Measurements from ENCODE around the gene MROH7.

MROH7 gene

DNA sequence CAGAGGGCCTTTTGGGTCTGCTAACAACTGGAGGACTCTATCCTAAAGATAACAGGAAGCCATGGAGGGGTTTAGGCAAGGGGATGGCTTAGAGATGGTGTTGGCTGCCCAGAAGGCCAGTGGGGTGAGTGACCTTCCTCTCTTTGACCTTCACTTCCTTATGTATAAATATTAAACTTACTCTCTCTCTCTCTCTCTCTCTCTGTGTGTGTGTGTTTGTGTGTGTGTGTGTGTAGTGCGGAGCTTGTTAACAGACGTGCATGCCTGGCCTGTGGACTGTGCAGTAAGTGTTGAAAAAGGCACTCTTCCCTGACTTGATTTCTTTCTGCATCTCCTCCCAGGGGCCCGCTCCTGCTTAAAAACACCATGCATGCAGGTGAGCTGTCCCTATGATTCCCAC is 10.0 kb downstream of the MROH7 start:
- DNase-seq: no peak

DNA sequence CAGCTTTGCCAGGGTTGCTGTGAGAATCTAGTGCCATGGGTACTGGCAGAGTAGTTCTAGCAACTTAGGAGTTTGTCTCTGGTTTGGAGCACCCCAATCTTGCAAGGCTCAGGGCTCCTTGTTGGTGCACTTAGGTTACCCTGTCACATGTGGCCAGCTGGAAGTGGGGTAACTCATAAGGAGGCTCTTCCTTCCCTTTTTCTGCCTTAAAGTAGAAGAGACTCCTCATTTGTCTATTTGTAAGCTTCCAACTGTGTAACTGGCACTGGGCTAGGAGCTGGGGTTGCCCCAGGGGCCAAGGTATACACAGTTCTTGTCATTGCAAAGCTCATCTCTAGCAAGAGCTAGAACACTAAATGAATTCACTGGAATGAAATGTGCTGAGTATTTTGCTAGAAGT is 10.6 kb downstream of the MROH7 start:
- no peak for DNase-seq

DNA sequence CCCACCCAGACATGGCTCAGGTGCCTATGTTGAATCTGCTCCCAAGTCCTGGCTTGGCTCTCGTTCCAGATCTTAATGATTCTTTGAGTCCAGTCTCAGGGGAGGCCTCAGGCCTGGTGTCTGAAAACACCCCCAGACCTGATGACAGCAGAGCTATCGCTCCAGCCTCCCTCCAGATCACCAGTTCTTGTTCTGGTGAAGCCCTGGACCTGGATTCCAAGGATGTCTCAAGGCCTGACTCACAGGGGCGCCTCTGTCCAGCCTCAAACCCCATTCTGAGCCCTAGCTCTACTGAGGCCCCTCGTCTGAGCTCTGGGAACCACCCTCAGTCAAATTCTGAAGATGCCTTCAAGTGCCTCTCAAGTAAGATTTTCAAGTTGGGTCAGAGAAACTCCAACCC is 11.4 kb downstream of the MROH7 start:
- DNase-seq: no peak

DNA sequence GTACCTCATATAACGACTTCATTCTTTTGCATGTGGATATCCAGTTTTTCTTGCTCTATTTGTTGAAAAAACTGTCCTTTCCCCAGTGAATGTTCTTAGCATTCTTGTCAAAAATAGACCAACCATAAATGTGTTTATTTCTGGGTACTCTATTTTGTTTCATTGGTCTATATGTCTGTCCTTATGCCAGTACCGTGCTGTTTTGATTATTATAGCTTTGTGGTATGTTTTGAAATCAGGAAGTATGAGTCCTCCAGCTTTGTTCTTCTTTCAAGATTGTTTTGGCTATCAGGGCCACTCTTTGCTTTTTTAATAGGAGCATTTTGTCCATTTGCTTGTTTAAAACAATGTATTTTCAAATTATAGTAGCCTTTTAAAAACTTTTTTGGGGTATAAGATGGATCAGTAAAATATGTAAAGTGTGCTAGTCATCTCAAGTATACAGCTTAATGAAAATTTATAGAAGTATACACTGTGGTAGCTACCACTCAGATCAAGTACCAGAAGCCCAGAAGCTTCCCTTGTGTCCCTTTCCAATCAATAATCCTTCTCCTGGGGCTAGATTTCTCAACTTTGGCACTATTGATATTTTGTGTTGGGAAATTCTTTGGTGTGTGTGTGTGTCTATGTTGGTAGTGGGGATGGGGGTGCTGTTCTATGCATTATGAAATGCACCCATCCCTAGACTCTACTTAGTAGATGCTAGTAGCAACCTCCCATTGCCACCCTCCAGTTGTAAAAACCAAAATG is 16.8 kb downstream of the MROH7 start:
- DNase-seq: no peak

DNA sequence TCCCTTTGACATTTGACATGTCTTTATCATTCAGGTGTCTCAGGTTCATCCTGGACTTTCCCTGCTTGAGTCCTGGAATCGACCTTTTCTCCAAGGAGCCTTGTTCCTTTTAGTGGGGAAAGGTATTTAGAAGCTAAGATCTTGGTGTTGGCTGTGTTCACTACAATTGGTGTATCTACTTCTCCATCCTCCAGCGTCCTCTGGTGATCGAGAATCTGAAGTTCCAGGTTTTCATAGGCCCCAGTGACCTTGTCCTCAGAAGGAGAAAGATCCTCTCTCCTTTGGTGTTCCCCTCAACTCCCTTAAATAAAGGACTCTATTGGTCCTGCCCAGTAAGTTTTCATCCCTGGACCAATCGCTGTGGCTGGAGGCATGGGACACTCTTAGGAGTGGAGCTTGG is 22.1 kb downstream of the MROH7 start:
- DNase-seq: no peak

DNA sequence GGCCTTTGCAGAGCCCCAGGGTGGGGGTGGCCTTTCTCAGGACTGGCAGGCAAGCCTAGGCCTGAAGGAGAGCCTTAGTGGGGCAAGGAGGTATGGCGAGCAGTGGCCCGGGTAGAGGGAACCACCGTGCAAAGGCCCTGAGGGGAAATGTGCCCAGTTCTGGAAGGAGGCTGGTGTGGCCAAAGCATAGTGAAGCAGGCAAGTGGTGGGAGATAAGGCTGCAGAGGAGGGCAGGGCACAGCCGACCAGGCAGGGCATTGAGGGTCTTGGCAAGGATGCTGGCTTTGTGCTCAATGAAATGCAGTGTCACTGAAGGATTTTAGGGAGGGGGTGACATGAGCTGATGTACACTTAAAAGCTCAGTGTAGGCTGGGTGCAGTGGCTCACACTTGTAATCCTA is 22.8 kb downstream of the MROH7 start:
- DNase-seq: no peak

DNA sequence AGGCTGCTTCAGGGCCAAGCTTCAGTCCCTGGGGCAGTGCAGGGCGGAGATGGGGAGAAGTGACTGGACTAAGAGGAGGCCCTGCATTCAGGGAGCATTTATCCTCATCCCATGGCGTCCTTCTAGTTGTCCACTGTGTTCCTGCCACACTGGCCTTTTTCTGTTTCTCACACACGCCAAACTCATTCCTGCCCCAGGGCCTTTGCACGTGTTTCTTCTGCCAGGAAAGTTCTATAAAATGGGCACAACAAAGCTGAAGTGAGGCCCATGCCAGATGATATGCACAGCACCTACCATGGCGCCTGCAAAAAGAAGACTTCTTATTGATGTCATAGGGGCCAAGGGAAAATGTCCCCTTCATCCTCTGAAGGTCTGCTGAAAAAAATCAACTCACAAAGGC is 24.3 kb downstream of the MROH7 start:
- DNase-seq: no peak

DNA sequence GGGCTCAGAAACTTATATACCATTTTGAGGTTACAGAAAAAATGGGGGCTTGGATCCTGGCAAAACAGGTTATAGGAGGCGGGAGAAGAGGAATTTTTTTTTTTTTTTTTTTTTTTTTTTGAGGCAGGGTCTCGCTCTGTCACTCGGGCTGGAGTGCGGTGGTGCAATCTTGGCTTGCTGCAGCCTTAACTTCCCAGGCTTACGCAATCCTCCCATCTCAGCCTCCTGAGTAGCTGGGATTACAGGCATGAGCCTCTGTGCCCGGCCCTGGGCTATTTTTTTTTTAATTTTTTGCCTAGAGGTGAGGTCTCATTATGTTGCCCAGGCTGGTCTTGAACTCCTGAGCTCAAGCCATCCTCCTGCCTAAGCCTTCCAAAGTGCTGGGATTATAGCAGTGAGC is 24.7 kb downstream of the MROH7 start:
- DNase-seq: no peak

DNA sequence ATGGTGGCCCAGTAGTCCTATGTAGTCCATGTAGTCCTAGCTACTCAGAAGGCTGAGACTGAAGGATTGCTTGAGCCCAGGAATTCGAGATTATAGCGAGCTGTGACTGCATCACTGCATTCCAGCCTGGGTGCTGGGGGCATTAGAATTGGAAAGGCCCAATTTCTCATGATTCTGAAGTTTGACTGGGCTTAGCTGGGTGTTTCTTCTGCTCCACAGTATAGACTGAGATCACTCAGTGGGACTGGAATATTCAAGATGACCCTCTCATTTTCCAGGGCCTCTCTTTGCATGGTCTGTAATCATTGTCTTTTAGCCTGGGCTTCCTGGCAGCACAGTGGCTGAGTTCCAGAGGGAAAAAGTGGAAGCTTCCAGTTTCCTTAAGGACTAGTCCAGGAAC is 26.2 kb downstream of the MROH7 start:
- no peak for DNase-seq

DNA sequence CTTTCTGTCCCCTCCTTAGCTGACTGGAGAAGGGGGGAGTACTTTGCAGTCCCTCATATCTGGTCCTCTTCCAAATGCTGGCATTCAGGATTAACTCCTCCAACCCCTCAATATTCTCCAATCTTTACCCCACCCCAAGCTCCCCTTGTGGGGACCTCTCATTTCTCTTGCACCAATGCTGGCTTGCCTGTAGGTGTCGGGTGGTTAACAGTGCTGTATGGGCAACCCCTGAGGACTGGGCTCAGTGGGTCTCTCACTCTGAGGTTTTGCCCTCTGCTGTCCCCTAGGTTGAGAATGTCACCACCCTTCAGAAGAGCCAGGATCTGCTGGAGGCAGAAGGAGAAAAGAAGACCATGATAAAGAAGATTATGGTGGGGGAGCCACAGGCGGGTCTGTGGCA is 27.0 kb downstream of the MROH7 start:
- DNase-seq: no peak

DNA sequence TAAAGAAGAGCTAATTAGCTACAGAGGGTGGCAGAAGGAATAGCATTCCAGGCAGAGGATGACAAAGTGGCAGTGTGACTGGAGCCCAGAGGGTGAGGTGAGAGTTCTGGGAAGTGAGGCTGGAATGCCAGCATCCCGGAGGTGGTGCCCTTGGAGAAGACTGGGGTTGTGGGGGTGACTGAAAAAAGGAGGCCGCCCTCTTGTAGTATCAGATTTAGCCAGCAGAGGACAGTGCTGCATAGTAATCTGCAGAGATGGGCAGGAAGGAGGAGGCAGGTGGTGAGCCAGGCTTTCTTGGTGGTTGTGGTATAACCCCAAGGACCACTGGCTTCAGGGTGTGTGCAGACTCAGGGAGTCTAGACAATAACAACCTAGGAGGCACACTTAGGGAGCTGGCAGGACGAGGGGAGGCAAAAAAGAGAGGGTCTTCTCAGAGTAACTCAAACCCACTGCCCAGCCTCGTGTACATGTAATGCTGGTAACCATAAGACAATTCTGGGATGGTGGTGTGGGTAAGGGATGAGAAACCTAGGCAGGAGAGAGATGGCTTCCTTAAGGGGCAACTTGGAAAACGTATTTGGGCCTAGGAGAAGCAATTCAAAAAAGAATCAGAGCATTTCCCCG is 30.5 kb downstream of the MROH7 start:
- DNase-seq: peak in 1 of 14 donors; percentile 7

DNA sequence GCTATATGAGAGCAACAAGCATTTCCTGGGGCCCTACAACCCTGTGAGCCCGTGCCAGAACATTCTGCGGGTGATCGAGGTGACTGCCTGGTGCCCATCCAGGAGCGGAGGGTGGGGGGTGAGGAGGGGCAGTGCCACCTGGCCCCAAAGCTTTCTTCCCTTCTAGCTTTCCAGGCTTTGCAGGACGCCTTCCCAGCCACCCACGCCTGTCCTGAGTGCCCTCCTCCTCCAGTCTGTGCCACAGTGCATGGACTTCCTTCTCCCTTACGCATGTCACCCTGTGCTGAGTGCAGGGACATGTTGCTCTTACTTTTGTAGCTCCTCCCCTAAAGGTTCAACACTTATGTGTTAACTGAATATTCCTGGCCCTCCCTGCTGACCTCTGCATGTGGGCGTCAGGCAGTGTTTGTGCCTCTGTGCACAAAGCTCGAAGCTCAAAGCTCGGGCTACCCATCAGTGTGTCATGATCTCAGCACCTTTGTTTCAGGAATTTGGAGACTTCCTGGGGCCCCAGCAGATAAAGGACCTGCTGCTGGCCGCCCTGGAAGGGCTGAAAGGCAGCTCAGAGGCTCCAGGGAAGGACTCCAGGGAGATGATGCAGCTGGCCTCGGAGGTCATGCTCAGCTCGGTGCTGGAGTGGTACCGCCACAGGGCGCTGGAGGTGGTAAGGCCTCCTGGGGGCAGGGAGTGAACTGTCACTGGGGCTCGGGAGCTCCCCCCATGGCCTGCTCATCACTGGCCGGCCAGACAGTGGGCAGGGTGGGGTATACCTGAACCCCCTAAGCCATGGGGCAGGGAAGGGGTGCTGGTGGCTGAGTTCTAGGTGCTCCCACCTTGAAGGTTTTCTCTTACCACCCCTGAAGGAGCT is 37.4 kb downstream of the MROH7 start:
- DNase-seq: no peak

DNA sequence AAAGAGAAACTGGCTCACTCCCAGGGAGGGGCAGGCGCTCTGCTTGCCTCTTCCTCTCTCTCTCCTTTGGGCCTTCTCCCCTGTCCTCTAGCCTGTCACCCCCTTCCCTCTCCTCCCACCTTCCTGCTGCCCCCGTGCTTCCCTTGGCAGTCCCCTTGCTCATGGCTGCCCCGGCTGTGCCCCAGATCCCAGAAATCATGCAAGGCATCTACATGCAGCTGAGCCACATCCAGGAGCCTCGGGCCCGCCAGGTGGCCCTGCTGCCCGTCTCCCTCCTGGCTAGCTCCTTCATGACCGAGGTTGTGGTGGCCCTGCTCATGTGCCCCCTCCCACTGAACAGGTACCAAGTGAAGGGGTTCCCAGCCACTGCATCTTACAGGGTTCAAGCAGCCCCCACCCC is 38.1 kb downstream of the MROH7 start:
- no peak for DNase-seq

DNA sequence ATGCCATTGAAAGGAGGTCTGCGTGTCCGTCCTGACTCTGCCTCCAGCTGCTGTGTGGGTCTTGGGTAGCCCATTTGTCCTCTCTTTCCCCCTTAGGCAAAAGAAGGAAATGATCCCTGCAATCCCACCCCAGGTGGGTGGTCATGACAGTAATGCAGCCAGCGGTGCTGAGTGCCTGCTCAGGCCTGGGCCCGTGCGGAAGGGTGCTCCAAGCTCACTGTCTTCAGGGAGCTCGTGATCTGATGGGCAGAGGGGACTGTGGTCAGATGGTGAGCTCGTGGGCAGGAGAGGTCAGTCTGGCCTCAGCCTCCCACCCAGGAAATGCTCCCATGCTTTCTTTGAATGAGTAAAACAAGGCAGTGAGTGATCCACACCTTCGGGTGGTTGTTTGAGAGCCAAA is 38.8 kb downstream of the MROH7 start:
- DNase-seq: no peak

DNA sequence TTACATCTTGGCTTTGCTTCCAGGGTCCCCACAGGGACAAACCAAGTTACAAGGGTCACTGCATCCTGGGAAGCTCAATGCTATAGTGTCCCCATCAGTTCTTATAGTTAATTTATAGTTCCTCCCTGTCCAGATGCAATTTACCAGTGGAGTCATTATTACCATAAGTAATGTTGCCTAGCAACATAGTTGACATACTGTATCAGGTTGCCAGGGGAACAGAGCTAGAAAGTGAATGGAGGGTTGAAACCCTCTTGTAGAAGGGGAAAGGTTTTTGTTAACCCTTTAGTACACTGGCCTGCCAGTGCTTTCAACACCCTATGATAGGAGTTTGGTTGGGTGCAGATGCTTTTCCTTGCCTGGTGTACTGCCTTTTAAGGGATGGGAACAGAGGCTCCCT is 39.8 kb downstream of the MROH7 start:
- no peak for DNase-seq

DNA sequence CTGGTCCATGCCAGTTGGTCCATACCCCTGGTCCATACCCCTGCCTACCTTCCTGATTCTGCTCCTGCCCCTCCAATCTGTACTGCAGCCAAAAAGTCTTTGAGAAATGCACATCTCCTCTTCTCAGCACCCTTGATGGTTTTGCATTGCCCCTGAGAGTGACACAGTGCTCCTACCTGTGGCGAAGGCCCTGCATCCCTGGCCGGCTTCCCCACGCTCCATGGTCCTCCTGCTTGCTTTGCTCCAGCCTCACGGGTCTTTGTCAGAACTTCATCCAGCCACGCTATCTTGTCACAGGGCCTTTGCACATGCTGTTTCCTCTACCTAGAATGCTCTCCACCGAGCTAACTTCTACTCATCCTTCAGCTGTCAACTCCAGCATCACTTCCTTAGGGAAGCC is 41.9 kb downstream of the MROH7 start:
- no peak for DNase-seq

DNA sequence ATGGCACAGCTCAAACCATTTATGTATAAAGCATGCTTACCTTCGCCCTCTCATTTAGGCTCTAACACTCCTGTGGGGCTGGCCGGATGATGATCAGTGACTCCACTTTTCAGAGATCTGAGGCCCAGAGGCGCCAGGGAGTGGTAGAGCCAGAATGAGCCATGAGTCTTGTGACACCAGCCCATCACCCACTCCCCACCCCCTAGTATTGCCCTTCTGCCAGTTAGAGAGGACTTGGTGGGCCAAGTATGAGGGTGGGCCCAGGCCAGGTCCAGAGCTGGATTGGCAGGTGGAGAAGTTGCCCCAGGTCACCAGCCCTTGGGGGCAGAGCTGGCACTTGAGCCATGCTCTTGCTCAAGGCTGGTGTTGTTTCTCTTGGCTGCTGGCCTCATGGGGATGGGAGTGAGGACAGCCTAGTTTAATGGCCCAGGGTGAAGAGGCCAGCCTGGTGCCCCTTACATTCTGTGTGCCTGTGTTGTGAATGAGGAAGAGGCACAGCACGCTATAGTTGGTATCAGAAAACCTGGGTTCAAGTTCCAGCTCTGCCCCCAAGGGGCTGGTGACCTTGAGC is 43.8 kb downstream of the MROH7 start:
- DNase-seq: peak in 3 of 14 donors; percentile 6 to 63 (median 10)

DNA sequence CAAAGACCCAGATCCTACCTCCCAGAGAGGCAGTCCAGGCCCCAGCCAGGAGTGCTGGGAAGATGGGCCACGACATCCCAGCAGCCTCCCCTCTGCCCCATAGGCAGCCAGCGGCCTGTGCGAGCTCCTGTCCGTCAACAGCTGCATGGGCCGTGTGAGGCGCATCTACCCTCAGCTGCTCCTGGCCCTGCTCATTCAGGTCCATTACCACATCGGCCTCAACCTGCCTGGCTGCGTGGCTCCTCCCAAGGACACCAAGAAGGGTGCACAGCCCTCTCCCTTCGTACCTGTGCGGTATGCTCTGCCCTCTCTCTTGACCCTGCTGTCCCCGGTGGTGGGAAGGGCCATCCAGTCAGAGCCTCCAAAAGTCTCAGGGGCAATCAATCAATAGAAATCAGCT is 44.6 kb downstream of the MROH7 start:
- DNase-seq: no peak

DNA sequence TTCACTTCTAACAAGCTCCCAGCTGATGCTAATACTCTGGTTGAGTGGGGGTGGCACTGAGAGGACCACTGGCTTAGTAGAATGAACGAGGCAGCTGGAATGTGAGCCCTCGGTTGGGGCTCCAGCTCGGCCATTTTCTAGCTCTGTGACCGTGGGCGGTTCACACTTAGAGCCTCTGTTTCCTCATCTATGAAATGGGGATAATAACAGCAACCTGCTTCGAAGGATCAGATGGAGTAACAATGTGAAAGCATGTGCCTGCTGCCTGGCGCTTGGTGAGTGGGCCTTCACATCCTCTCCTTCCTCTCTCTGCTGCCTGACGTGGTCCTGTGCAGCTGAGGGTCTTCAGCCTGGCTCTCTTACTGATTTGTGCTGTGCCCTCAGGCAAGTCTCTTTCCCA is 53.2 kb downstream of the MROH7 start:
- DNase-seq: no peak

DNA sequence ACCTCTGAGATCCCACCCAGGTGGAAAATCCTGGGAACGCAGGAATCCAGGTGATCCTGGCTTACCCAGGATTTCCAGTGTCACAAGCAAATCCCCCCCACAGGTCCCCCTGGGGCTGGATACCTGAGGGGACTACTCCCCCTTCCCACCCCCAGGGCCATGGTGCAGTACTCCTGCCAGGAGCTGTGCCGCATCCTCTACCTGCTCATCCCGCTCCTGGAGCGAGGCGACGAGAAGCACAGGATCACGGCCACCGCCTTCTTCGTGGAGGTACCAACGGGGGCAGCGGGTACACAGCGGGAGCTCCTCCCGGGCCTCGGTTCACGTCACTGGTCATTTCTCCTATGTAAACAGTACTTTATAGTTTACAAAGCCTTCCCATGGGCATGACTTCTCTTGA is 53.6 kb downstream of the MROH7 start:
- DNase-seq: no peak

DNA sequence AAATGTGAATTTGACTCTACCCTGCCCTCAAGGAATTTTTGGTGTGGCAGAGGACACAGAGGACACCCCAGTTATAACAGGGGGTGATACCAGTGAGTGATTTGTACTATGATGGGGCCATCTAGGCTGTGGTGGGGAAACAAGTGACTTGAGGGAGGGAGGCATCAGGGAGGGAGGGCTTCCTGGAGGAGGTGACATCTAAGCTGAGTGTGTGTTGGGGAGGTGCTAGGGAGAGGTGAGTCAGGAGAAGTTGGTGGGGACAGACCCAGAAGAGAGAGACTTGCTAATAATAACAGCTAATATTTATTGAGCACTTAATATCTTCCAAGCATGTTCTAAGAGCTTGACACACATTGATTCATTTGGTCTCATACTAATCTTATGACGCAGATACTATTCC is 54.2 kb downstream of the MROH7 start:
- DNase-seq: no peak

DNA sequence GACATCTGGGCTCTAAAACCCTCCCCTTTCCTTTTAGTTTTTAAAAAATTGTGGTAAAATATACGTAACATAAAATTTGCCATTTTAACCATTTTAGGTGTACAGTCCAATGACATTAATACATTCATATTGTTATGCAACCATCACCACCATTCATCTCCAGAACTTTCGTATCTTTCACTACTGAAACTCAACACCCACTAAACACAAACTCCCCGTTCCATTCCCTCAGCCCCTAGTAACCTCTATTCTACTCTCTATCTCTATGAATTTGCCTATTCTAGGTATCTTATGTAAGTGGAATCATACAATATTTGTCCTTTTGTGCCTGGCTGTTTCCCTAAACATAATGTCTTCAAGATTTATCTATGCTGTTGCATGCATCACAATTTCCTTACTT is 54.7 kb downstream of the MROH7 start:
- no peak for DNase-seq

DNA sequence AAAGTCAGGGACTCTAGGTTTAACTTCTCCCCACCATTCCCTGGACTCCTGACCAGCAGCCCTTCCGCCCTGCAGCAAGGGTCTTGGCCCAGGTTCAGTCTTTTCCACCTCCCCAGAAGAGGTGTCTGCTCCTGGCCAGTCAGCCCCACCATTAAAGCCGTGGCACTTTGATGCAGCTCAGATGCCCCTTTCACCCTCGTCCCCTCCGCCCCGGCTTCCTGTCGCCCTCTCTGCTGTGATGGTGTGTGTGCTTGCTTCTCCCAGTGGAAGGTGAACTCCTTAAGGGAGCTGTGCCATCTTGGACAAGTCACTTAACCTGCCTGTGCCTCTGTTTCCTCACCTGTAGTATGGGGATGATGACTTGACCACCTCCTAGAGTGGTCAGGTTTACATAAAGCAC is 56.3 kb downstream of the MROH7 start:
- DNase-seq: no peak

All from C1 segment of cervical spinal cord (tissue), 14 donors.